Calu3 (cell line): ENCODE measurements around the gene PTPN18. TPM values are rescaled to one million over a fixed set of nuclear protein-coding genes. Genes with fewer than 3 reads are reported as not detected.
A peak's percentile ranks its signal among the peaks of the same experiment; 100 is the strongest.
"Not testable (repeated sequence)": the region's sequence is repeated elsewhere in the genome, so short reads cannot be mapped to it uniquely, and the experiment has no call there.

Source experiments
- BruUV-seq: library from RNA; stranded (reverse); fragments of 400-500 nt; replicated peaks from 2 replicates; lab custom pipeline; 2021; lab: Mats Ljungman, UMichigan
- CTCF ChIA-PET: fragments of 300-600 bp; sonication (Branson Sonifier 250); formaldehyde crosslinking; loops from one replicate; lab custom pipeline; 2022; ENCODE audit warnings: antibody characterized with exemption; lab: Charles Lee
- DNase-seq: peaks from one replicate; pipeline ENCODE4 v3.0.0; 2022
- H3K27ac Mint-ChIP-seq: one replicate; pipeline ENCODE4 v1.8.0; 2022; ENCODE audit warnings: mixed read lengths; ENCODE audit not compliant: unreplicated experiment
- H3K27me3 Mint-ChIP-seq: one replicate; pipeline ENCODE4 v1.8.0; 2022; ENCODE audit warnings: mixed read lengths; ENCODE audit not compliant: unreplicated experiment
- H3K36me3 Mint-ChIP-seq: one replicate; pipeline ENCODE4 v1.8.0; 2022; ENCODE audit warnings: mild to moderate bottlenecking, moderate library complexity, mixed read lengths; ENCODE audit not compliant: insufficient read depth, unreplicated experiment
- H3K4me1 Mint-ChIP-seq: one replicate; pipeline ENCODE4 v1.8.0; 2022; ENCODE audit warnings: mild to moderate bottlenecking, low read depth, mixed read lengths; ENCODE audit not compliant: unreplicated experiment
- H3K4me3 Mint-ChIP-seq: one replicate; pipeline ENCODE4 v1.8.0; 2022; ENCODE audit warnings: mild to moderate bottlenecking, low read depth, moderate library complexity, mixed read lengths; ENCODE audit not compliant: unreplicated experiment
- H3K9me3 Mint-ChIP-seq: one replicate; pipeline ENCODE4 v1.8.0; 2022; ENCODE audit warnings: low read depth, mixed read lengths; ENCODE audit not compliant: unreplicated experiment
- CTCF ChIP-seq: fragments of 200-600 bp; IDR thresholded peaks from one replicate; pipeline ENCODE4 v1.8.0; 2022; ENCODE audit warnings: antibody characterized with exemption; ENCODE audit not compliant: unreplicated experiment
- intact Hi-C: fragments of 100-400 bp; cut with micrococcal nuclease; formaldehyde crosslinking; loops from one replicate; pipeline ENCODE4 v1.10.0; 2022; ENCODE audit not compliant: unreplicated experiment
- total RNA-seq: library from RNA; stranded (reverse); gene quantifications from 2 replicates; pipeline ENCODE4 v1.2.3, GENCODE V29; 2022

The PTPN18 gene
- total RNA-seq, 1 experiment from 2014 or later, result 66.0 TPM

GRCh38 chr2:130391872-130392670, 36.2 kb downstream of the PTPN18 start:
- peaks cover 19% of the 10 kb centered on the region for H3K36me3 Mint-ChIP-seq
- no TSS peak for BruUV-seq
- no peak for DNase-seq
- no peak for TF ChIP-seq CTCF
- no peaks in the 10 kb centered on the region for H3K9me3 Mint-ChIP-seq
- H3K4me3 Mint-ChIP-seq, result peak overlapping the region; percentile 70
- no peaks in the 10 kb centered on the region for H3K27me3 Mint-ChIP-seq
- peaks cover 8% of the 10 kb centered on the region for H3K4me1 Mint-ChIP-seq
- CTCF ChIA-PET, result interaction anchor here (0.6 kb wide), 1 partner anchor 1215 kb away, joined by 7 read pairs; no protein-coding TSS in a partner anchor
- intact Hi-C loops, result no loop called here
- H3K27ac Mint-ChIP-seq, result peak overlapping the region; percentile 57

GRCh38 chr2:130393318-130393910, 37.6 kb downstream of the PTPN18 start:
- Mint-ChIP-seq H3K9me3 (no peaks in the 10 kb centered on the region), H3K27me3 (no peaks in the 10 kb centered on the region), H3K4me3 (no peak overlapping the region), H3K4me1 (peaks cover 8% of the 10 kb centered on the region), H3K27ac (peak overlapping the region; percentile 21), H3K36me3 (peaks cover 19% of the 10 kb centered on the region)
- intact Hi-C loops, result no loop called here
- TF ChIP-seq CTCF, result no peak
- CTCF ChIA-PET, result no interaction called here
- no peak for DNase-seq
- no TSS peak for BruUV-seq

GRCh38 chr2:130406280-130406679, 50.4 kb downstream of the PTPN18 start:
- H3K4me1 Mint-ChIP-seq, intact Hi-C loops, H3K27me3 Mint-ChIP-seq, CTCF ChIA-PET, DNase-seq, H3K27ac Mint-ChIP-seq, BruUV-seq, H3K4me3 Mint-ChIP-seq, H3K36me3 Mint-ChIP-seq, H3K9me3 Mint-ChIP-seq: not testable (repeated sequence)

- H3K4me3 Mint-ChIP-seq, intact Hi-C loops, H3K4me1 Mint-ChIP-seq, H3K36me3 Mint-ChIP-seq, H3K27ac Mint-ChIP-seq, CTCF ChIA-PET, BruUV-seq, H3K9me3 Mint-ChIP-seq: not testable (repeated sequence)
- H3K27me3 Mint-ChIP-seq, result peaks cover 10% of the 10 kb centered on the region
- peak; percentile 28 for DNase-seq
Measured at GRCh38 chr2:130416693-130417092, 60.8 kb downstream of the PTPN18 start.

GRCh38 chr2:130418845-130419244, 63.0 kb downstream of the PTPN18 start:
- H3K4me1 Mint-ChIP-seq, intact Hi-C loops: not testable (repeated sequence)
- peaks cover 10% of the 10 kb centered on the region for H3K27me3 Mint-ChIP-seq

More at GRCh38 chr2:130418845-130419244, 63.0 kb downstream of the PTPN18 start:
- H3K36me3 Mint-ChIP-seq, BruUV-seq, DNase-seq, H3K27ac Mint-ChIP-seq, CTCF ChIA-PET, H3K4me3 Mint-ChIP-seq, H3K9me3 Mint-ChIP-seq: not testable (repeated sequence)

Other genes starting within 250 kb of the PTPN18 start
- not detected in 2 replicates for gene POTEF, start 226.8 kb upstream of the PTPN18 start, total RNA-seq
- gene CCDC74B, start 210.9 kb upstream of the PTPN18 start, total RNA-seq, result 1.5 and 2.1 TPM in 2 replicates
- 90.1 and 97.8 TPM in 2 replicates for gene SMPD4, start 174.5 kb upstream of the PTPN18 start, total RNA-seq
- gene MZT2B, start 173.8 kb upstream of the PTPN18 start, total RNA-seq, result 230 and 265 TPM in 2 replicates
- gene TUBA3E, start 157.6 kb upstream of the PTPN18 start, total RNA-seq, result not detected in 2 replicates
- 79.6 and 89.4 TPM in 2 replicates for gene IMP4, start 13.2 kb upstream of the PTPN18 start, total RNA-seq
- gene POTEI, start 153.3 kb downstream of the PTPN18 start, total RNA-seq, result not detected in 2 replicates
- not detected in 2 replicates for gene CFC1B, start 165.2 kb downstream of the PTPN18 start, total RNA-seq
- gene CFC1, start 243.5 kb downstream of the PTPN18 start, total RNA-seq, result not detected in 2 replicates